Measurements from ENCODE around the gene FECH.
A peak's percentile ranks its signal among the peaks of the same experiment; 100 is the strongest.

The FECH gene

GRCh38 chr18:57586251-57587049 lies at the start of gene FECH:
Gene FECH (minus strand): TSS chr18:57586702. CDS start chr18:57586620, 82 bp downstream.
- Histone ChIP-seq H3K36me3 (0 out of 2 replicates have a peak, but pooled peaks cover 4% of the 10 kb centered on the region), H3K27me3 (ENCODE audit: insufficient read depth, low read depth, severe bottlenecking) (no peaks in the 10 kb centered on the region), H3K4me3 (ENCODE audit: low read depth, low read length) (peak within 1 kb of the TSS; percentile 89), H3K27ac (peak within 1 kb of the TSS; percentile 72), H3K9me3 (ENCODE audit: severe bottlenecking) (no peaks in the 10 kb centered on the region)
- TF ChIP-seq CTCF (IDR thresholded peaks at IDR 0.05; ENCODE audit: low read depth, low read length) = no peak; the same call in 1 of the 2 replicates
- peak; percentile 85 for DNase-seq

GRCh38 chr18:57635003-57635822 lies 48.7 kb upstream of the FECH start:
- TF ChIP-seq CTCF (IDR thresholded peaks at IDR 0.05; ENCODE audit: low read depth, low read length) = no peak
- Histone ChIP-seq H3K27me3 (ENCODE audit: insufficient read depth, low read depth, severe bottlenecking) (no peaks in the 10 kb centered on the region), H3K36me3 (no peaks in the 10 kb centered on the region), H3K9me3 (ENCODE audit: severe bottlenecking) (no peaks in the 10 kb centered on the region), H3K27ac (no peak overlapping the region; the same call in 1 of the 2 replicates), H3K4me3 (ENCODE audit: low read depth, low read length) (no peak overlapping the region)
- DNase-seq = no peak

- no peak for TF ChIP-seq CTCF (IDR thresholded peaks at IDR 0.05; ENCODE audit: low read depth, low read length)
- Histone ChIP-seq H3K27ac (peak overlapping the region; percentile 9; the same call in 1 of the 2 replicates), H3K36me3 (no peaks in the 10 kb centered on the region), H3K9me3 (ENCODE audit: severe bottlenecking) (no peaks in the 10 kb centered on the region), H3K27me3 (ENCODE audit: insufficient read depth, low read depth, severe bottlenecking) (no peaks in the 10 kb centered on the region), H3K4me3 (ENCODE audit: low read depth, low read length) (no peak overlapping the region)
- no peak for DNase-seq
Measured at GRCh38 chr18:57631697-57632096, 45.2 kb upstream of the FECH start.

GRCh38 chr18:57630754-57631595 lies 44.5 kb upstream of the FECH start:
- H3K27ac ChIP-seq = no peak overlapping the region

More at GRCh38 chr18:57630754-57631595, 44.5 kb upstream of the FECH start:
- no peaks in the 10 kb centered on the region for H3K9me3 ChIP-seq (ENCODE audit: severe bottlenecking)
- no peaks in the 10 kb centered on the region for H3K36me3 ChIP-seq
- H3K4me3 ChIP-seq (ENCODE audit: low read depth, low read length) = peak overlapping the region; percentile 71
- no peaks in the 10 kb centered on the region for H3K27me3 ChIP-seq (ENCODE audit: insufficient read depth, low read depth, severe bottlenecking)
- no peak for DNase-seq
- no peak for TF ChIP-seq CTCF (IDR thresholded peaks at IDR 0.05; ENCODE audit: low read depth, low read length)

Data from WERI-Rb-1 (cell line).